LNCAP (cell line): ENCODE measurements around the gene INTU.

Source experiments
- CTCF ChIP-seq: fragments of 450-650 bp; IDR thresholded peaks from 2 replicates; pipeline ENCODE4 v1.5.1; 2017; ENCODE audit warnings: mild to moderate bottlenecking

INTU gene

DNA sequence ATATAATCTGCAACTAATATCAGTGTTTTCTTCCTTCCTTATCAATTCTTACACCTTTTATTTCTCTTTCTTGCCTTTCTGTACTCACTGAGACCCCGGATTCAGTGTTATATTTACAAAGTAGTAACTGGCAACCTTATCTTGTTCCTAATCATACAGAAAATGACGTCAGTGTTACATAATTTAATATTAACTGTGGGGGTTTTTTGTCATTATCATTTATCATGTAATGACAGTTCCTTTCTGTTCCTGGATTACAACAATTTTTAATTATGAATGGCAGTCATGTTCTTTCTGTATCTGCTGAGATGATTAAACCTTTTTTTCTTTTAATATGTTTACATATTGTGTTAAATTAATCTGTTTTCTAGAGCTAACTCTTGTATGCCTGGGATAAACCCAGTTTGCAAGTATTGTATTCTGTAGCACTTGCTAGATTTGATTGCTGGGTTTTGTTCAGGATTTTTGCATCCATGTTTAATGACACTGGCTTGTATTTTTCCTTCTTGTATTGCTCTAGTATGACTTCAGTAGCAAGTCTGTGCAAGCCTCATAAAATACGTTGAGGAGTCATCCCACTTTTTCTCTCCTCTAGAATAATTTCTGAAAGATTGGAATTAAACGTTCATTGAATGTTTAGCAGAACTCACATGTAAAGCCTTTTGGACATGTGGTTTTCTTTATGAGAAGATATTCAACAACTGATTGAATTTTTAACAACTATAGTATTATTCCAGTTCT is 138.9 kb downstream of the INTU start:
- no peak for TF ChIP-seq CTCF

GRCh38 chr4:127772769-127773671 is 140.3 kb downstream of the INTU start:
- TF ChIP-seq CTCF: no peak

DNA sequence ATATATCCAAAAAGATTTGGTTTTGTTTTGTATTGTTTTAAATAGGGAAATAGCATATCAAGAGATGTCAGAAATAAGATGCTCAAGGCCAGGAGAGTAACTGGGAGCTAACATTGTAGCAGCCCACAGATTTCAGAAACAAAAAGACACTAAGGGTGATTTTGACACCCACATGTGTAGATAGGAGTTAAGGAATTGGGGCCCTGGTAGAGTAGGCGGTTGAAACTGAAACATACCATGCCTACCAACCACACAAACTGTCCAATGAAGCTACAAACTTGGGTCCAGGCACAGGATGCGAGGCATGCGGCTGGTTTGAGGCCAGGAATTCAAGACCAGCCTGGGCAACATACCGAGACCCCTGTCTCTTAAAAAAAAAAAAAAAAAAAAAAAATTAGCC is 143.1 kb downstream of the INTU start:
- TF ChIP-seq CTCF: no peak
